ENCODE data around the gene SACS.
"Not testable (repeated sequence)": the region's sequence is repeated elsewhere in the genome, so short reads cannot be mapped to it uniquely, and the experiment has no call there.

The SACS gene

DNA sequence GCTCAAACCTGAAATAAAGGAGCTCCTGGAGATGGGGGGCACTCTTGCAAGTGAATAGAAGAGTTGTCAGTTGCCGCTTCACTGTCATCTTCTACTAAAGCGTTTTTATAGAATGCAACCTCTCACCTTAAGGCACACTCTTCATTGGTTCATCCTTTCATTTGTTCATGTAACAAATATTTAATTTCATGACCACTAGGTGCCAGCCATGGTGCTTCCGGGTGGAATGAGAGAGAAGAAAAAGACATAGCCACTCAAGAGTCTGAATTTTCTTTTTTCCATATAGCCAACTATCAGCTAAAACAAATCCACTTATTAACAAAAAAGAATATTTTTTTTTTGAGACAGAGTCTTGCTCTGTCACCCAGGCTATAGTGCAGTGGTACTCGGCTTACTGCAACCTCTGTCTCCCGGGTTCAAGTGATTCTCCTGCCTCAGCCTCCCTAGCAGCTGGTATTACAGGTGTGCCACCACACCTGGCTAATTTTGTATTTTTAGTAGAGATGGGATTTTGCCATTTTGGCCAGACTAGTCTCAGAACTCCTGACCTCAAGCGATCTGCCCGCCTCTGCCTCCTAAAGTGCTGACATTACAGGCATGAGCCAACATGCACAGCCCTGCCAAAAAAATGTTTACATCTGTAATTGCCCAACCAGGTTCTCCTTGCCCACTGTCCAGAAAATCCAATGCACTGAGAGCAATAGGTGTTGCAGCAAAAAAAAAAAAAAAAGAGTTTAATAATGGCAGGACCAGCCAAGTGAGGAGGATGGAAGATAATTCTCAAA, 22.1 kb upstream of the SACS start:
- DNase-seq (ENCODE audit: low read depth), result no peak

DNA sequence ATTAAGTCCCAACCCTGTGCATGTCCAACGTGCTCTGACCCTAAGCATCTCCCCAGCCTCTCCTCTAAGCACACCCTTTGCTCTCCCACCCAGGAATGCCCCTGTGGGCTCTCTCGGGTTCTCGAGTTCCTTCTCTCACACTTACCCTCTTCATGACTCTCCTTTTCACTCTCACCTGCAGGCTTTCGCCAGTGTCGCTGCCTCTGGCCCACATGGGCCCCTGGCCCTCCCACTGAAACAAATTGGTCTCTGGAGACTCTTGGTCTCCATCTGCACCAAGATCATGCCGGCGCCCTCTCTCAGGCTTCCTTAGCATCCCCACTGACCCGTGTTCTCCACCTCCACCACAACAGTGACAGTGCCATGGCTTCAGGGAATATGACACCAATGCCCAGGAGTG, 19.6 kb upstream of the SACS start:
- no peak for DNase-seq (ENCODE audit: low read depth)

DNA sequence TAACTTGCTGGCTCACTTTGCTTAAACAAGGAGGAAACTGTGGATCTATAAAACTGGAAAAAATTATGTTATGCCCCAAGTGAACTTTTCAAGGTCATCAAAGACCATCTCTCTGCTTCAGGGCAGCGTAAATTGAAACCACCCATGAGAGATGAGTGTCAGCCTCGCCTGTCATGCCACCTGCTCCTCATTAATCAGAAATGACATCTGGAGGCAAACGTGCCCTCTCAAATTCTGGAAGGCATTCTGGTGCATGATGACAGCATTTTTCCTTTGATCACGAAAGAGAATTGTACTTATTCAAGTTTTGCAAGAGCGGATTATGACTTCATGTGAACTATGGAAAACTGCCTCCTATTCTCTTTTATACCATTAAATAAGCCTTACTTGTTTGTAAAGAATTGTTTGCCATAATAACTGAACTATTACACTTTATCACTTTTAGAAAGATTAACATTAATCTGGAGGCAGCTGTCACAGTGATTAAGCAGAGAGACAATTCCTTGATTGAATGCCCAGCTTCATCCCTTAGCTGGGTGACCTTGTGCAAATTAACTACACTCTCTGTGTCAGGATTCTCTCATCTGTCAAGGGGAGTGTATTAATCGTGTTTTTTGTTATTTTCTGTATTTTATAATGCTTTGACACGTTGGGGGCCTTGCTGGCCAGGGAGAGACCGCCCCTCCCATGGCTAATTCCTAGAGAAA, 17.0 kb upstream of the SACS start:
- DNase-seq (ENCODE audit: low read depth), result no peak

DNA sequence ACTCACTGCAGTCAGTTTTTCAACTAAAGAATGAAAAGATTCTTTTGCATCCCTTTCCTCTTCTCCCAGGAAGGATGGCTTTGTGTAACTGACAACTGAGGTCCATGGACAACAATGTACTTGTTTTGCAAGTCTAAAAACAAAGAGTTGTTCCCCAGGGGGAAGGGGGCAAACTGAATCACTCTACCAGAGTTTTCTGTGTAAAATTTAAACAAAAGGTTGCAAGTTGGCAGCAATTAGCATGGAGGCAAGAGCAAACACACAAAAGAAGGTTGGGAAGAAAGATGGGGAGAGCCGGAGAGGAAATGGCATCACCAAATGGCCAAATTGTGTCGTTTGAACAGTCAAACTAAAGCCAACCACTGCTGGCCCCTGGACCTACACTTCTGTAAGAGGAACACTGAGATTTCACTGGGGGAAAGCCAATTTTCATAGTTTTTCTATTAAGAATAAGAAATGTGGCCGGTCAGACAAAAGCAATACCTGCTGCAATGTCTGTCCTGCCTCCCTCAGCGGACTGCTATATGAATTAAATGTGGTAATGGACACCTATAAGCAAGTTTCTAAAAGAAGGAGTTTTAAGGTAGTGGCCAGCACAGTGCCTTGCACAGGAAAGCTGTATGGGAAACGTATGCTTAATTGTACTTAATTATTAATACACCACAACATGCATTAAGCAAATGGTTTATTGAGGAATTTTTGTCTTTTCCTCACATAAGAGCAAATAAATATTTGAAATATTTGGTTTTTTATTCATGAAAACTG, 16.1 kb upstream of the SACS start:
- no peak for DNase-seq (ENCODE audit: low read depth)

DNA sequence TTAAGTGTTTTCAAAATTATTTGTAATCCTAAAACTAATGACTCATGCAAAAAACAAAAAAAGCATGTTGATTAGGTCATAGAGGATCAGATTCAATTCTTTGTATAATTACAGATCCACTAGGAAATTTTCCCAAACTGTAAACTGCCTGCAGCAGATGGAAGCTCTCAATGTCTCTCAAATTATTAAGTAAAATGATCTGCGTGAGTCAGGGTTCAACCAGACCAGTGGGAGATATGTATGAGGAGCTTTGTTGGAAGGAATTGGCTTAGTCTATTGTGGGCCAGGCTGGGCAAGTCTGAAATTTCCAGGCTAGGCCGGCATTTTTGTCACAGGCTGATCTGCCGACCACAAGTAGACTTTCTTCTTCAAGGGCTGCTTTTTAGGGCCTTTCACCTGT, 14.4 kb upstream of the SACS start:
- DNase-seq (ENCODE audit: low read depth), result no peak

GRCh38 chr13:23445794-23446193, 12.3 kb upstream of the SACS start:
- DNase-seq (ENCODE audit: low read depth), result no peak

DNA sequence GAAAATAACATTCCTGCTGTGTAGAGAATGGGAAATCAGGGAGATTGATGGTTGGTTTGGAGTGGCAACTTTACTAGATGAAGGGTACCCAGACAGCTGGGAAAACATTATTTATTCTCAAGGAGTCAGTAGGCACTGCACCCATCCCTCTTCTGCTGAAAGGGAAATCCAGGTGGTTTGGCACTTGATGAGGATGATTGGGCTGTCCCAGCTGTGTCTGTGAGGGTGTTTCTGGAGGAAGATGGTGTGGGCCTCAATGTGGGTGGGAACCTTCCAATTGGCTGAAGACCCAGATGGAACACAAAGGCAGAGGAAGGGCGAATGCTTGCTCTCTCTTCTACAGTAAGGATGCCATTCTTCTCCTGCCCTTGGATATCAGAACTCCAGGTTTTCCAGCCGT, 10.4 kb upstream of the SACS start:
- DNase-seq (ENCODE audit: low read depth), result no peak

DNA sequence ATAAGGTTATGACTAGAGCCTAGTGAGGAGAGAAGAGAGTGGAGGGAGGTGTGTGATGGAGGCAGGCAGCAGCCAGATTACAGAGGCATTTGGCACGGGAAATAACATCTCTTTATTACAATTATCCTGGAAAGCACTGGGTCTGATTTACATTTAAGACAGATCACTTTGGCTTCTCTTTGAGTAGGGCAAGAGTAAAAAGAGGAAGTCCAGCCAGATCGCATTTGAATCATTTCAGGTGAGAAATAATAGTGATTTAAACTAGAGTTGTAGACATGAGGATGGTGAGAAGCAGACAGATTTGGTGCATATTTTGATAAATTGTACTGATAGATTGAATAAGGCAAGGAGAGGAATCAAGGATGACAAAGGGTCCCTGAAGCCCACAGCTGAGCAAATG, 9.6 kb upstream of the SACS start:
- no peak for DNase-seq (ENCODE audit: low read depth)

DNA sequence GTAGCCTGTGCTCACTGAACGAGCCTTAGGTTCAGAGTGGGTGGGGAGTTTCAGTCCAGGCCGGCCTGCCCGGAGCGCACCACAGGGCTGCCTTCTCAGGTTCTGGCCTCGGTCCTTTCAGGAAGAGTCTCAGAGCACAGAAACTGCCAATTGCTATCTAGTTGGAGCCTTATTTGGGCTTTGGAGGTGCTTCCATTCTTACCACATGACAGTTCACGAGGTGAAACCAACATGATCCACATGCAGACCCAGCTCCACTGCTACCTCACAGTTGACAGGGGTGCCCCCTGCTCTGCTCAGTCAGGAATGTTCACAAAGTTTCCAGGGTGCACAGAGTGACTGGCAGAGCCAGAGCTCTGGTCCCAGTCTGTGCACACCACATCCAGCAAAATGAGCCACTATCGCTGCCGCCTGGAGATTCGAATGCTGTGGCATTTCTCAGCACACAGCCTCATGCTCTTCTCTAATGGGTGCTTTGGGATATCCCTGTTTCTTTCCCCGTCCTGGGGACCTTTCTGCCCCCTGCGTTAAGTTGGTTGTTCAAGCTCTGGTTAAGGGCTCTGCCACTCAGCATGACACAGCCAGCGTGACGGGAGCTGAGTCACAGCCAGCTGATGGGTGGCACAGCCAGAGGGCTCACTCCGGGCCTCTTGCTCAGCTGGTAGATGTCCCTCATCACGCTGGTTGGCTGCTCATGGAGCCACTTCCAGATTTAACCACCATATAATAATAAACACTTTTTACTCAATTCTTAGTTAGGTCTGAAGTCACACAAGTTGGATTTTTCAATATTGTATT, 7.5 kb upstream of the SACS start:
- DNase-seq (ENCODE audit: low read depth), result no peak

GRCh38 chr13:23440324-23440723, 6.8 kb upstream of the SACS start:
- not testable (repeated sequence) for DNase-seq (ENCODE audit: low read depth)

- no peak for DNase-seq (ENCODE audit: low read depth)
These were observed 4.4 kb upstream of the SACS start for GRCh38 chr13:23437916-23438315.

DNA sequence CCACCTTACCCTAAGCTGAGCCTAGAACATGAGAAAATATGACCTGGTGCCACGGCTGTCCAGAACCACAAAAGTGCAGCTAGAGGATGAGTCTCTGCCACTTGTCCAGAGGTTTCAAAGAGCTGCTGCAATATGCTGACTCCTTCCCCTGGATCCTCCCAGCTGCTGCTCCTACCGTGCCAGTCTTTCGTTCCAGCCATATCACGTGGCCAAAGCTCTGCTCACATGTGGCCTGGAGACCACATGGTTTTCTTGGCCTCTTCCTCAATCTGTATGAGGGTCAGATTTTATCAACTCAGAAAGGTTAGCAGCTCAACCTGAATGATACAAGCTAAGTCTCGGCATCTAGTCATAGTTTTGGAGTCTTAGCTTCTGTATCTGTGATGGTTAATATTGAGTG, 3.2 kb upstream of the SACS start:
- DNase-seq (ENCODE audit: low read depth), result no peak

DNA sequence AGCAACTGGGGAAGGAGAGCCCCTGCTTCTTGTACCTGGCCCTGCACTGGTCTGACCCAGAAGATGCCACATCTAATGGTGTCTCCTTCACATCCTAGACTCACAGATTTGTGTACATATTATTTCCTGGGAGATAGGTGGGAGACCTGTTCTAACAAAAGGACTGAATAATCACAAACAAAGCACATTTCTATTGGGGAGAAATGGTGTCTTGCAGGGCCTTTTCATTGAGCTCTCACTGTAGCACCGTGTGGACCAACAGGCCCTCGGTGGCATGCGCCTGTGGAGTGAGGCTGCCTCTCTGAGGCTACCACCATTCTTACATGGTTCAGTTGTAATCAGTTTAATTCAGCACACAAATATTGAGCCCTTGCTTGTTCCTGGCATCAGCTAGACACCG, 989 bp upstream of the SACS start:
- no peak for DNase-seq (ENCODE audit: low read depth)

- DNase-seq (ENCODE audit: low read depth), result no peak
These were observed 876 bp downstream of the SACS start for GRCh38 chr13:23432626-23433025.

- DNase-seq (ENCODE audit: low read depth), result no peak
These were observed 2.8 kb downstream of the SACS start for GRCh38 chr13:23430664-23431063.

GRCh38 chr13:23427881-23428528, 5.5 kb downstream of the SACS start:
- DNase-seq (ENCODE audit: low read depth), result peak; percentile 38

- peak; percentile 78 for DNase-seq (ENCODE audit: low read depth)
These were observed 6.1 kb downstream of the SACS start for GRCh38 chr13:23427342-23427843.

GRCh38 chr13:23421596-23421995, 11.9 kb downstream of the SACS start:
- no peak for DNase-seq (ENCODE audit: low read depth)

- no peak for DNase-seq (ENCODE audit: low read depth)
These were observed 14.5 kb downstream of the SACS start for GRCh38 chr13:23418776-23419683.

GRCh38 chr13:23414682-23415081, 18.8 kb downstream of the SACS start:
- no peak for DNase-seq (ENCODE audit: low read depth)

Measured in non-pigmented ciliary epithelial cell (primary cell).